GM10266 (cell line): ENCODE results near the gene CAPN2.
A peak's percentile ranks its signal among the peaks of the same experiment; 100 is the strongest.

Source experiments
- DNase-seq: peaks from one replicate; pipeline ENCODE4 v3.0.0; 2012; ENCODE audit errors: extremely low spot score
- TF ChIP-seq, protein P1 (sequence below): IDR thresholded peaks from 2 replicates; pipeline ENCODE4 v1.5.1; 2012; ENCODE audit warnings: mild to moderate bottlenecking, low read depth; ENCODE audit not compliant: control insufficient read depth, insufficient read depth; ENCODE audit errors: missing control alignments

Gene CAPN2

DNA sequence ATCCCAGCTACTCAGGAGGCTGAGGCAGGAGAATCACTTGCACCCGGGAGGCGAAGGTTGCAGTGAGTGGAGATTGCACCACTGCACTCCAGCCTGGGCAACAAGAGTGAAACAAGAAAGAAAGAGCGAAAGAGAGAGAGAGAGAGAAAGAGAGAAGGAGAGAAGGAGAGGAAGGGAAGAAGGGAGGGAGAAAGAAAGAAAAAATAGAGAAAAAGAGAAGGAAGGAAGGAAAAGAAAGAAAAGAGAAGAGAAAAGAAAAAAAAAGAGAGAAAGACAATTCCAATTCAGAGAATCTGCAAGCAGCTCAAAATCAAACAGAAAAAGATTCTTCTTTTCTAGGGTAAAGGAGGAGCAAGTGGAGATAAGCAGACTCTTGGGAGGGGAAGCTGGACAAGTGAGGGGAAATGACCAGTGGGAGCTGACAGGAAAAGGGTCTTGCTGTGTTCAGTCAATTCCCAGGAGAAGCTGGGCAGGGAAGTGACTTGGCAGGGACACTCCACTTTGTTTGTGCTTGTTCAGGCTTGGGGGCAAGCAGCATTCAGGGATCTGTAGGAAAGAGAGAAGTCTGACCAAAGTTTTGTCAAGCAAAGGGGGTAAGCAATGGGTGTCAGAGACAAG lies 3.6 kb upstream of the CAPN2 start:
- no peak for DNase-seq
- TF ChIP-seq, protein P1, sequence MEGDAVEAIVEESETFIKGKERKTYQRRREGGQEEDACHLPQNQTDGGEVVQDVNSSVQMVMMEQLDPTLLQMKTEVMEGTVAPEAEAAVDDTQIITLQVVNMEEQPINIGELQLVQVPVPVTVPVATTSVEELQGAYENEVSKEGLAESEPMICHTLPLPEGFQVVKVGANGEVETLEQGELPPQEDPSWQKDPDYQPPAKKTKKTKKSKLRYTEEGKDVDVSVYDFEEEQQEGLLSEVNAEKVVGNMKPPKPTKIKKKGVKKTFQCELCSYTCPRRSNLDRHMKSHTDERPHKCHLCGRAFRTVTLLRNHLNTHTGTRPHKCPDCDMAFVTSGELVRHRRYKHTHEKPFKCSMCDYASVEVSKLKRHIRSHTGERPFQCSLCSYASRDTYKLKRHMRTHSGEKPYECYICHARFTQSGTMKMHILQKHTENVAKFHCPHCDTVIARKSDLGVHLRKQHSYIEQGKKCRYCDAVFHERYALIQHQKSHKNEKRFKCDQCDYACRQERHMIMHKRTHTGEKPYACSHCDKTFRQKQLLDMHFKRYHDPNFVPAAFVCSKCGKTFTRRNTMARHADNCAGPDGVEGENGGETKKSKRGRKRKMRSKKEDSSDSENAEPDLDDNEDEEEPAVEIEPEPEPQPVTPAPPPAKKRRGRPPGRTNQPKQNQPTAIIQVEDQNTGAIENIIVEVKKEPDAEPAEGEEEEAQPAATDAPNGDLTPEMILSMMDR, result no peak

DNA sequence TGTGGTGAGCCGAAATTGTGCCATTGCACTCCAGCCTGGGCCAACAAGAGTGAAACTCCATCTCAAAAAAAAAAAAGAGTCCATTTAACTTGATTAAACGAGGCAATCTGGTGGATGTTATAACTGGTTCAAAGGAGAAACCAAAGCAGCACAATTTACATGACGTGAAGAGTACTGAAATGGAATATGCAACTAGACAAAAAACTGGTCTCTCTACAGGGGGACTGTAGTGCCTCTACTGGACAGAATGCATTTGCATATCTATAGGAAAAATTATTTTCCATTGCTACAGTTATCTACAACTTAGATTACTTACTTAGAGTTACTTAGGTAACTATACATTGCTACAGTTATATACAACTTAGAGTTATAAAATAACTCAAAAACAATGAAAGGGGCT lies 2.7 kb upstream of the CAPN2 start:
- TF ChIP-seq, protein P1, result no peak
- no peak for DNase-seq

DNA sequence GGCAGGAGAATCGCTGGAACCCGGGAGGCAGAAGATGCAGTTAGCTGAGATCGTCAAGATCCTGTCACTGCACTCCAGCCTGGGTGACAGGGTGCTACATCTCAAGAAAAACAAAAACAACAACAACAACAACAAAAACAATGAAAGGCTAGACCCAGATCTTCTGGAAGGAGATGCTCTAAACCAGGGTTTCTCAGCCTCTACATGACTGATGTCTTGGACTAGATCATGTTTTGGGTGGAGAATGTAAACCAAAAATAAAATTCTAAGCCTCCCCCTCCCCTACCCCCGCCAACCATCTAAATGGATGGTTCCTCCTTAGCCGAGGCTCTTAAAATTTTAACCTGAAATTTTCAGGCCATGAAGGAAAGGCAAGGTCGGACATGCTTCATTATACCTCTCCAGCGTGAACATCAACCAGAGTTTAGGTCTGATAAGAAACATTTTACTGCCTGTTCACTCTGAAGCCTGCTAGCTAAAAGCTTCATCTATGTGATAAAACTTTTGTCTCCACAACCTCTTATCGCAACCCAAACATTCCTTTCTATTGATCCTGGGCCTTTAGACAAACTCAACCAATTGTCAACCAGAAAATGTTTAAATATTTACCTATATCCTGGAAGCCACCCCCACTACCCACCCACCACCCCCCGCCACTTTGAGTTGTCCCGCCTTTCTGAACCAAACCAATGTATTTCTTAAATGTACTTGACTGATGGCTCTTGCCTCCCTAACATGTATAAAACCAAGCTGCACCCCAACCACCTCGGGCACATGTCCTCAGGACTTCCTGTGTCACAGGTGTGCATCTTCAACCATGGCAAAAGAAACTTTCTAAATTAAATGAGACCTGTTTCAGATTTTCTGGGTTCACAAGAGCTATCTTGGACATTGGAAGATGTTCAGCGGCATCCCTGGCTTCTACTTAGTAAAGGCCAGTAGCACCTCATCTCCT lies 1.9 kb upstream of the CAPN2 start:
- TF ChIP-seq, protein P1, result no peak
- no peak for DNase-seq

DNA sequence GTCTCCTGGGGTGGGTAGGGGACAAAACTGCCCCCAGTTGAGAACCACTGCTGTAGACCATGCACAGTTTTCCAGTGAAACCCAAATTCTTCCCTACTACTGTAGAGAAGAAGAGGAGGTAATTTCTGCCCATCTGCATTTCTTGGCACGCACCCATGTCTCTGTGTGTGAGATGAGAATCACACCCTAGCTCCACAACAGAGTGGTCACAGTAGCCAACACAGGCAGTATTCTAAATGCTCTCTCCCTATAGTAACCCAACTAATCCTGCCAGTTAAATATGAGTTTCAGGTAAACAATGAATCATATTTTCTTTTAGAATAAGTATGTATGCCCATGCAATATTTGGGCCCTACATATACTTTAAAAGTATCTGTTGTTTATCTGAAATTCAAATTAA lies 1.2 kb upstream of the CAPN2 start:
- no peak for DNase-seq
- TF ChIP-seq, protein P1, result no peak

DNA sequence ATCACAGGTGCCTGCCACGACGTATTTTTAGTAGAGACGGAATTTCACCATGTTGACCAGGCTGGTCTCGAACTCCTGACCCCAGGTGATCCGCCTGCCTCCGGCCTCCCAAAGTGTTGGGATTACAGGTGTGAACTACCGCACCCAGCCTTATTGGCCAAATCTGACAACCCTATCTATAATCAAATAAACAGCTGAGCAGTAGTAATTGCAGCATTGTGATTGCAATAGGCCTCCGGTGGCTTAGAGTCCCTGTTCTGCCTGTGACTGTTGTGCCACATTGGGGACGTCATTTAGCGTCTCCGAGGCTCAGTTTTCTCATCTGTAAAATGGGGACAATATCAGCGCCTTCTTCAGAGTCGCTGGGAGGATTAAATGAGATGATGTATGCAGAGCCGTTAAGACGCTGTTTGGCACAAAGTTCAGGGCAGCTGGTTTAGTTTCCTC lies 569 bp upstream of the CAPN2 start:
- DNase-seq, result no peak
- TF ChIP-seq, protein P1, result no peak

DNA sequence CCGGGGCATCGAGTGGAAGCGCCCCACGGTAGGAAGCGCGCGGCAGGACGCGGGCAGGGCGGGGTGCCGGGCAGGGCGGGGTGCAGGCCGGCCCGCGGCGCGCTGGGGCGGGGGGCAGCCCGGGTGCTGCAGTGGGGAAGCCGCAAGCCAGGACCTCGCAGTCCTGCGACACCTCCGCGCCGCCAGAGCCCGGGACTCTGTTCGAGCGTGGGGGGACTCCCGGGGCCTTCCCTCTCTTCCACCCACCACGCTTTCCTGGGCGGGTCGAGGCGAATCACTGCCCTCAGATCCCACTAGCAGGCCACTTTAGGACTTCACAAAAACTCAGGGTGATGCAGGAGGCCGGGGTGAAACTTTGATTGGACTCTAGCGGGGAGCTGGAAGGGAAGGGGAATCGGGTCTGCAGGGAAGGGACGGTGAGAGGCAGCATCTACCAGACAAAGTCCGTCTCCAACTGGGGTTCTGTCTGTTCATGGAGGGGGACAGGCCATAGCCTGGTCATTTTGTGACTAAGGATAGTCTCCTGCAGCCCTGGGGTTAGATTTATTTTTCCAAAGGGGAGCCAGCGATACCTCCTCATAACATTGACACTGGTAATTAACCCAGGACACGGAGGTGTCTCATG lies 623 bp downstream of the CAPN2 start:
- TF ChIP-seq, protein P1, result no peak
- peak; percentile 38 for DNase-seq
